Muscle of leg (tissue), 11 donors: Measurements from ENCODE around the gene LSMEM2. TPM values are rescaled to one million over a fixed set of nuclear protein-coding genes. Genes with fewer than 3 reads are reported as not detected.
A peak's percentile ranks its signal among the peaks of the same experiment; 100 is the strongest.

ENCODE experiments used
- DNase-seq: peaks from one replicate; pipeline ENCODE4 v3.0.0; 2013
- H3K27ac ChIP-seq: one replicate; pipeline ENCODE4 v1.5.1; 2013; ENCODE audit warnings: mild to moderate bottlenecking, low read length, control low read depth
- H3K27me3 ChIP-seq: one replicate; pipeline ENCODE4 v1.6.1; 2013; ENCODE audit warnings: low read length; ENCODE audit not compliant: control insufficient read depth, insufficient read depth
- H3K36me3 ChIP-seq: one replicate; pipeline ENCODE4 v1.6.1; 2013; ENCODE audit warnings: low read length; ENCODE audit not compliant: control insufficient read depth, insufficient read depth
- H3K4me1 ChIP-seq: one replicate; pipeline ENCODE4 v1.6.1; 2013; ENCODE audit warnings: low read length; ENCODE audit not compliant: control insufficient read depth, insufficient read depth
- H3K4me3 ChIP-seq: one replicate; pipeline ENCODE4 v1.5.1; 2013; ENCODE audit warnings: low read length, control low read depth
- H3K9me3 ChIP-seq: replicated peaks from 2 replicates; pipeline ENCODE4 v1.6.1; 2013; ENCODE audit warnings: low read depth, low read length; ENCODE audit not compliant: control insufficient read depth
- WGBS: methylation state at CpG from one replicate; pipeline ENCODE4 v1.1.5; 2013; ENCODE audit warnings: missing lambda C conversion rate; ENCODE audit not compliant: insufficient coverage; 5-methylcytosine and 5-hydroxymethylcytosine counted together
- polyA plus RNA-seq, 8 donors: library from polyadenylated mRNA; unstranded; fragments of 120-200 nt; gene quantifications; one replicate each; pipeline versions ENCODE4 v1.2.1 to v1.2.3, GENCODE V29; 2013; ENCODE audit warnings: inconsistent platforms in 1 of 8, low replicate concordance in 1 of 8; ENCODE audit not compliant: insufficient read length in 8 of 8, insufficient read depth in 1 of 8
- total RNA-seq: library from RNA; stranded (reverse); fragments of 120-200 nt; gene quantifications from one replicate; pipeline ENCODE4 v1.2.4, GENCODE V29; 2013

The LSMEM2 gene
- total and polyA plus RNA-seq, 9 donors, result 11.1 to 33.1 (median 26.7) TPM

GRCh38 chr3:50319894-50320625, 41.2 kb downstream of the LSMEM2 start:
- no peaks in the 10 kb centered on the region for H3K9me3 ChIP-seq
- WGBS, result 76% methylated on average over 29 of the region's 29 CpGs
- H3K4me3 ChIP-seq, result peak overlapping the region; percentile 74
- peaks cover 49% of the 10 kb centered on the region for H3K36me3 ChIP-seq
- no peaks in the 10 kb centered on the region for H3K27me3 ChIP-seq
- peak overlapping the region; percentile 85 for H3K27ac ChIP-seq
- H3K4me1 ChIP-seq, result peaks cover 67% of the 10 kb centered on the region
- DNase-seq, result peak; percentile 10

- WGBS, result 0% methylated on average over 23 of the region's 45 CpGs
- Histone ChIP-seq H3K27ac (peak overlapping the region; percentile 96), H3K4me3 (peak overlapping the region; percentile 74), H3K36me3 (peaks cover 51% of the 10 kb centered on the region), H3K4me1 (peaks cover 70% of the 10 kb centered on the region), H3K9me3 (no peaks in the 10 kb centered on the region), H3K27me3 (no peaks in the 10 kb centered on the region)
- peak; percentile 92 for DNase-seq
These were observed 42.0 kb downstream of the LSMEM2 start for GRCh38 chr3:50320853-50321335.

DNA sequence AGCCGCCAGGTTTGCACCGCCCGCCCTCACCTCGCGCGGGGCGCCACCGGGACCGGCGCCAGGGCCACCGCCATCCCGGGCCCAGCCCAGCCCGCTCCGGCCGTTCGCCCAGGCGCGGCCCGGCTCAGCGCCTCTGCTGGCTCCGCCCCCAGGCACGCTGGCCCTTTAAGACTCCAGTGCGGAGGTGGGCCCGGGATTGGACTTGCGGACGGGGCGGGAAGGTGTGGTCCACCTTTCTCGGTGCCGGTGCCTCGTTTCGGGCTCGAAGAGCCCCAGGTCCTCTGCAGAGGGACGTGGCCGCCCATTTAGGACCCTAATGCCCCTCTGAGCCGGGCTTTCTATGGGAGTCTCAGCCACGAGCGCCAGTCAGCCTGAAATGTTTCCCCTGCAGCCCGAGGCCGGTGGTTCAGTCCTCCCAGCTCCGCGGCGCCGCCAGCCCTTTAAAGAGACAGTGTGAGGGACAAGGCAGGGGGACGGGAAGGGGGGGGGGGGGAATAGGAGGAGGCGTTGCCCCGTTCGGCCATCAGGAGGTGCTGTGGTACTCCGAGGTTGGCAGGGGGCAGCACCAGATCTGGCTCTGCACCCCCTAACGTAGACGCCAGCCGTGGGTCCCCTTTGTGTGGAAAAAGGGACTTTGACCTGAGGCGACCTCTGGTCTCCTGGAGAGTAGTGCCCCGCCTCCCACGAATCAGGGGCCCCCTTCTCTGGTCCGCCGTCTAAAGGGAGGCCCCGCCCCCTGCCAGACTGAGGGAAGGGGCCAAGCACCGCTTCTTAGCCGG, 42.6 kb downstream of the LSMEM2 start:
- peak overlapping the region; percentile 96 for H3K27ac ChIP-seq
- WGBS, result under 1% methylated on average over 41 of the region's 59 CpGs
- peak overlapping the region; percentile 74 for H3K4me3 ChIP-seq
- DNase-seq, result peak; percentile 96
- peaks cover 70% of the 10 kb centered on the region for H3K4me1 ChIP-seq
- no peaks in the 10 kb centered on the region for H3K27me3 ChIP-seq
- H3K9me3 ChIP-seq, result no peaks in the 10 kb centered on the region
- H3K36me3 ChIP-seq, result peaks cover 50% of the 10 kb centered on the region

DNA sequence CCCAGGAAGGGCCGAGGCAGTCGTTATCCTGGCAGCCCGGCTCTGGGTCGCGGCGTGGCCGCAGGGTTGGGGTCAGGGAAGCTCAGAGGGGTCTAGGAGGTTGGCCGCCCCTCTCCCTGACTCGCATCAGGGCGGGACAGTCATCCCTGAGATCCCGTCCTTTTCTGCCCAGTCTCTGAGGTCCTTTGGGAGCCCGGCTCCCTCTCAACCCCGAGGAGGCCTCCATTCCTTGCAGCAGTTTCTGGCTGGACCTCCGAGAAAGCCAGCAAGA, 43.2 kb downstream of the LSMEM2 start:
- H3K4me3 ChIP-seq, result peak overlapping the region; percentile 74
- peaks cover 44% of the 10 kb centered on the region for H3K36me3 ChIP-seq
- H3K4me1 ChIP-seq, result peaks cover 73% of the 10 kb centered on the region
- H3K9me3 ChIP-seq, result no peaks in the 10 kb centered on the region
- peak overlapping the region; percentile 96 for H3K27ac ChIP-seq
- WGBS, result 1% methylated on average over 13 of the region's 14 CpGs
- DNase-seq, result no peak
- H3K27me3 ChIP-seq, result no peaks in the 10 kb centered on the region

- Histone ChIP-seq H3K27me3 (no peaks in the 10 kb centered on the region), H3K4me1 (peaks cover 73% of the 10 kb centered on the region), H3K4me3 (peak within 1 kb of the TSS; percentile 74), H3K27ac (peak within 1 kb of the TSS; percentile 96), H3K9me3 (no peaks in the 10 kb centered on the region), H3K36me3 (peaks cover 40% of the 10 kb centered on the region)
- DNase-seq, result peak; percentile 51
- 29% methylated on average over 11 of the region's 31 CpGs for WGBS
These were observed 43.7 kb downstream of the LSMEM2 start, which contains the start of gene HYAL2 for GRCh38 chr3:50322386-50323091. TSS of gene HYAL2 (minus strand) at chr3:50322745. CDS start at chr3:50320489, 2,256 bp downstream.

GRCh38 chr3:50323092-50323600, 44.3 kb downstream of the LSMEM2 start:
- Histone ChIP-seq H3K36me3 (peaks cover 34% of the 10 kb centered on the region), H3K27ac (peak overlapping the region; percentile 96), H3K9me3 (no peaks in the 10 kb centered on the region), H3K4me3 (no peak overlapping the region), H3K4me1 (peaks cover 69% of the 10 kb centered on the region), H3K27me3 (no peaks in the 10 kb centered on the region)
- WGBS, result 16% methylated on average over 3 of the region's 4 CpGs
- DNase-seq, result peak; percentile 81

- peaks cover 28% of the 10 kb centered on the region for H3K36me3 ChIP-seq
- H3K4me1 ChIP-seq, result peaks cover 69% of the 10 kb centered on the region
- no peaks in the 10 kb centered on the region for H3K9me3 ChIP-seq
- H3K27me3 ChIP-seq, result no peaks in the 10 kb centered on the region
- H3K27ac ChIP-seq, result peak overlapping the region; percentile 96
- DNase-seq, result peak; percentile 64
- H3K4me3 ChIP-seq, result no peak overlapping the region
- 54% methylated on average over 4 of the region's 5 CpGs for WGBS
These were observed 44.8 kb downstream of the LSMEM2 start for GRCh38 chr3:50323614-50324199.

DNA sequence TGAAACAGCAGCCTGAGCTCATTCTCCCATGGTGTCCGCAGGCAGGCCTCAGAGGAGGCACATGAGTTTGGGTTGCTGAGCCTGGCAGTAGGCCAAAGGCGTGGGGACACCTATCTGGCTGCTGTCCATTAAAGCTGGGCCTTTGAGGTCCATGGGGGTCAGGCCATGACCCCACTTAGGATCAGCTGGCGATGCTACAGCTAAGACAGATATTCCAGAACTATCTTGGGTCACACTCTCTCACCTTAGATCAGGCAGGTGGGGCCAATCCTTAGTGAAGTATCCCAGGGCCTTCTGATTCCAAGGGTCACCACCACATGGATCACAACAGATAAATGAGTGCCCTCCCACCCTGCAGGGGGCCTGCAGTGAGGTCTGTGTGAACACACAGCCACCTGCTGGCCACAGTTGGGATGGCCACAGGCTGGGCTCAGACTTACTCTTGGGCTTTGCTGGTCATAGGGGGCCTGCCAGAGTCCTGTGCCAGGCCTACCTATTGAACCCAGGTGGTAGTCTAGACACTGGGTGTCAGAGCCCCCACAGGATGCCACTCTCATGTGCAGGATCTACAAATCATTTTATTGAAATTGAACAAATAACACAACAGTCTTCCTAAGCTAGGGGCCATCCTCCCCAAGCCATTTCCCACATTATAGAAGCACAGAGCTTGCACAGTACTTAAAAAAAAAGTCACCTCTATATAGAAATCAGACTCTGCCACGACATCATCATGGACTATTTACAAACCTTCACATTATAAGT, 45.6 kb downstream of the LSMEM2 start:
- Histone ChIP-seq H3K27ac (peak overlapping the region; percentile 96), H3K36me3 (peaks cover 23% of the 10 kb centered on the region), H3K27me3 (no peaks in the 10 kb centered on the region), H3K4me3 (no peak overlapping the region), H3K4me1 (peaks cover 62% of the 10 kb centered on the region), H3K9me3 (no peaks in the 10 kb centered on the region)
- 71% methylated on average over 3 of the region's 4 CpGs for WGBS
- DNase-seq, result peak; percentile 80

GRCh38 chr3:50325113-50325480, 46.2 kb downstream of the LSMEM2 start:
- DNase-seq, result peak; percentile 13
- Histone ChIP-seq H3K4me1 (peaks cover 56% of the 10 kb centered on the region), H3K4me3 (no peak overlapping the region), H3K9me3 (no peaks in the 10 kb centered on the region), H3K36me3 (peaks cover 24% of the 10 kb centered on the region), H3K27me3 (no peaks in the 10 kb centered on the region), H3K27ac (peak overlapping the region; percentile 96)
- whole genome bisulfite sequencing, result no CpG with 5 or more reads among the region's 2 CpGs
